Parathyroid adenoma (tissue), 2 donors: ENCODE results near the gene FBLN7.

Experiments
- H2AFZ ChIP-seq: fragments of 300-600 bp; sonication (generic); one replicate; pipeline ENCODE4 v1.7.0; 2017; ENCODE audit warnings: antibody characterized with exemption, mild to moderate bottlenecking
- H3K27ac ChIP-seq: fragments of 300-600 bp; sonication (generic); one replicate; pipeline ENCODE4 v1.7.0; 2017
- H3K27me3 ChIP-seq: fragments of 300-600 bp; sonication (generic); one replicate; pipeline ENCODE4 v1.7.0; 2017; ENCODE audit warnings: low read length; ENCODE audit not compliant: control insufficient read depth, insufficient read depth
- H3K36me3 ChIP-seq: fragments of 300-600 bp; sonication (generic); one replicate; pipeline ENCODE4 v1.7.0; 2017; ENCODE audit warnings: low read length; ENCODE audit not compliant: control insufficient read depth, insufficient read depth
- H3K4me1 ChIP-seq: fragments of 300-600 bp; sonication (generic); one replicate; pipeline ENCODE4 v1.7.0; 2017; ENCODE audit warnings: control low read depth
- H3K4me2 ChIP-seq: fragments of 300-600 bp; sonication (generic); one replicate; pipeline ENCODE4 v1.7.0; 2017; ENCODE audit warnings: low read length
- H3K4me3 ChIP-seq: fragments of 300-600 bp; sonication (generic); one replicate; pipeline ENCODE4 v1.7.0; 2017; ENCODE audit warnings: low read depth, low read length
- H3K79me2 ChIP-seq: fragments of 300-600 bp; sonication (generic); one replicate; pipeline ENCODE4 v1.7.0; 2017; ENCODE audit warnings: control low read depth
- H3K9ac ChIP-seq: fragments of 300-600 bp; sonication (generic); one replicate; pipeline ENCODE4 v1.7.0; 2017; ENCODE audit warnings: mild to moderate bottlenecking
- H3K9me3 ChIP-seq: fragments of 300-600 bp; sonication (generic); one replicate; pipeline ENCODE4 v1.7.0; 2017; ENCODE audit warnings: low read length; ENCODE audit not compliant: control insufficient read depth
- TF ChIP-seq, protein P1 (sequence below): fragments of 300-600 bp; sonication (generic); IDR thresholded peaks from one replicate; pipeline ENCODE4 v1.7.0; 2017; ENCODE audit warnings: antibody characterized with exemption, mild to moderate bottlenecking
- donor health status: primary hyperparathyroidism.

Gene FBLN7

DNA sequence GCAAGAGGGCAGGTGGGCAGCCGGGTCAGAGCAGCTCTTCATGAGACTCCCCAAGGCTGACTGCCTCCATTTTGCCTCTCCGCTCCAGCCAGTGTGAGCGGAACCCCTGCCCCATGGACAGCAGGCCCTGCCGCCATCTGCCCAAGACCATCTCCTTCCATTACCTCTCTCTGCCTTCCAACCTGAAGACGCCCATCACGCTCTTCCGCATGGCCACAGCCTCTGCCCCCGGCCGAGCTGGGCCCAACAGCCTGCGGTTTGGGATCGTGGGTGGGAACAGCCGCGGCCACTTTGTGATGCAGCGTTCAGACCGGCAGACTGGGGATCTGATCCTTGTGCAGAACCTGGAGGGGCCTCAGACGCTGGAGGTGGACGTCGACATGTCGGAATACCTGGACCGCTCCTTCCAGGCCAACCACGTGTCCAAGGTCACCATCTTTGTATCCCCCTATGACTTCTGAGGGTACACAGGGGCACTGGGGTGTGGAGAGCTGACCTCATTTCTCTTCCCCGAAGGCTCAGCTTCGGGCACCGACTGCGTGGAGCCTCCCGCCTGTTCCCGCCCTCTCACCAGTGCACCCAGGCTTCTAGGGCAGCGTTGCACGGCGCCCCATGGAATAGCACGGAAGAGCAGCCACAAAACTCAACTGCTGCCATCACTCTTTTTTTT lies 49.0 kb downstream of the FBLN7 start:
- Histone ChIP-seq H3K79me2 (no peaks in the 10 kb centered on the region), H3K27ac (no peak overlapping the region), H3K4me1 (no peaks in the 10 kb centered on the region), H3K27me3 (no peaks in the 10 kb centered on the region), H3K4me2 (no peak overlapping the region), H2AFZ (no peak overlapping the region), H3K9ac (no peak overlapping the region), H3K9me3 (no peaks in the 10 kb centered on the region), H3K4me3 (no peak overlapping the region), H3K36me3 (no peaks in the 10 kb centered on the region)
- TF ChIP-seq, protein P1, sequence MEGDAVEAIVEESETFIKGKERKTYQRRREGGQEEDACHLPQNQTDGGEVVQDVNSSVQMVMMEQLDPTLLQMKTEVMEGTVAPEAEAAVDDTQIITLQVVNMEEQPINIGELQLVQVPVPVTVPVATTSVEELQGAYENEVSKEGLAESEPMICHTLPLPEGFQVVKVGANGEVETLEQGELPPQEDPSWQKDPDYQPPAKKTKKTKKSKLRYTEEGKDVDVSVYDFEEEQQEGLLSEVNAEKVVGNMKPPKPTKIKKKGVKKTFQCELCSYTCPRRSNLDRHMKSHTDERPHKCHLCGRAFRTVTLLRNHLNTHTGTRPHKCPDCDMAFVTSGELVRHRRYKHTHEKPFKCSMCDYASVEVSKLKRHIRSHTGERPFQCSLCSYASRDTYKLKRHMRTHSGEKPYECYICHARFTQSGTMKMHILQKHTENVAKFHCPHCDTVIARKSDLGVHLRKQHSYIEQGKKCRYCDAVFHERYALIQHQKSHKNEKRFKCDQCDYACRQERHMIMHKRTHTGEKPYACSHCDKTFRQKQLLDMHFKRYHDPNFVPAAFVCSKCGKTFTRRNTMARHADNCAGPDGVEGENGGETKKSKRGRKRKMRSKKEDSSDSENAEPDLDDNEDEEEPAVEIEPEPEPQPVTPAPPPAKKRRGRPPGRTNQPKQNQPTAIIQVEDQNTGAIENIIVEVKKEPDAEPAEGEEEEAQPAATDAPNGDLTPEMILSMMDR = no peak

DNA sequence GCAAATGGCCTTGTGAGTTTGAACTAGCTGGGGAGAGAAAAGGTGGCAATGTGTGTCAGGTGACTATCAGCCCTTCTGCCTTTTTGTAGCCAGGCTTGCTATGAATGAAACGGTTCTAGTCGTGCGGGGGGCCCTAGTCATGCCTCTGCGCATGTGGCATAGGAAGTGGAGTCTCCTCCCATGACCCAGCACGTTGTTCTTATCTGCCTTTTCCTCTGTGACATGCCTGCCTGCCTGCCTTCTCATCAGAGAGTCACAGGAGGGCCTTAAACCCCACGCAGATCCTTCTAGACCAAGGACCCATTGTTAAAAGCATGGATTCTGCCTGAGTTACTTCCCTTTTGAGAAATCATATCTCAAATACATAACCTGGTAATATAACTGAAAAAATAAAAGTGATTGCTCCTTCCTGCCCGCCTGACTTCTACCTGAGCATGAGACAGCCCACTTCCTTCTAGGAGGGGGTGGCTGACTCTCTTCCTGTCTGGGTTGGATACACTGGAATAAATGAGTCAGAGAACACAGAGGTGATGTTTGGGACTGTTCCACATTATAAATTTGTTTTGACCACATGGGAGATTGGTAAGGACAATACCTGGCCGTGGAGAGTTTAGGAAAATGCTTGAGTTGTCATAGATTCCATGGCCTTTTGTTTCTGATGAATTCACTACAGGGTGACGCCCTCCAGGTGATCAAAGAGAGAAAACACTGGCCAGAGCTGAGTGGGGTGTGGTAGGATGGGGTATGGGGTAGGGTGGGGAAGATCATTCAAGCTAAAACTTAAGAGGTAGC lies 49.8 kb downstream of the FBLN7 start:
- Histone ChIP-seq H3K79me2 (no peaks in the 10 kb centered on the region), H3K4me2 (no peak overlapping the region), H3K27me3 (no peaks in the 10 kb centered on the region), H2AFZ (no peak overlapping the region), H3K27ac (no peak overlapping the region), H3K9ac (no peak overlapping the region), H3K36me3 (no peaks in the 10 kb centered on the region), H3K4me3 (no peak overlapping the region), H3K9me3 (no peaks in the 10 kb centered on the region), H3K4me1 (no peaks in the 10 kb centered on the region)
- TF ChIP-seq, protein P1 = no peak

DNA sequence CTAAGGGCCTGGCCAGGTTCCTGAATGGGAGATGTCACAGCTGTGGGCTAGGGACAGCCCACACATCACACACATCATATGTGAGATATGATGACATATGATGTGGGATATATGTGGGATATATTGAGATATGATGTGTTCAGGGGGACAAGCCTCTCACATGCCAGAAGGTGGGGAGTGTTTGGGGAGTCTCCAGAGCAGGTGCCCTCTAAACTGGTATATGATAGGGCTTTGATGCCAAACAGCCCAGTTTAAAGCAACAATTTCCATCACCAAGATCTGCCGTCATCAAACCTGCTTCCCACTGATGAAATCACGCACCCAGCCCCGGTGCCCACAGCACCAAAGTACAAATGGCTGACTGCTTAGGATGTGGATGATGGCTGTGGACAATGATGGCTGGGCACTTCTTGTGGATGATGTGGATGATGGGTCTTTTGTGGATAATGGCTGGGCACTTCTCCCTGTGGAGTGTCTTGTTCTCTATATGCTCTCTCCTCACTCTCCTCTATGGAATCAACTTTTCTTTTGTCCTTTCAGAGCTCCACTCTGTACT lies 50.9 kb downstream of the FBLN7 start:
- H3K27ac ChIP-seq = no peak overlapping the region
- no peak overlapping the region for H2AFZ ChIP-seq
- no peaks in the 10 kb centered on the region for H3K79me2 ChIP-seq
- no peak overlapping the region for H3K4me2 ChIP-seq
- no peaks in the 10 kb centered on the region for H3K27me3 ChIP-seq
- no peaks in the 10 kb centered on the region for H3K4me1 ChIP-seq
- TF ChIP-seq, protein P1 = no peak
- no peaks in the 10 kb centered on the region for H3K36me3 ChIP-seq
- H3K9me3 ChIP-seq = no peaks in the 10 kb centered on the region
- H3K4me3 ChIP-seq = no peak overlapping the region
- H3K9ac ChIP-seq = no peak overlapping the region

DNA sequence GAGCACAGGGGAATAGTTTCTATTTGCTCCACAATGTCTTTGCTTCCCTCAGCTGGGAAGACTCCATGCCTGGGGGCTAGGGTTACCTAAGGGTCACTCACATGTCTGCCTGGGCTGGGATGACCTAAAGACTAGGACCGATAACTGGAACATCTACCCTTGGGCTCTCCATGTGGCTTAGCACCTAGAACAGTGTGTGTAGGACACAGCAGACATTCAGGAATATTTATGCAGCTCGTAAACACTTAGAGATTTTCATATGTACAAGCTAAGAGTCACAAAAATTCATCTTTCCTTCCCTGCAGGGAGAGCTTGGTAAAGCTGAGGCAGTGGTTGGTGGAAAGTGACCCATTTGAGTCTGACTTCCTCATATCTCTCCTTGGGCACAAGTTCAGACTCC lies 55.8 kb downstream of the FBLN7 start:
- TF ChIP-seq, protein P1 = no peak

More for the DNA sequence above, 55.8 kb downstream of the FBLN7 start:
- H3K27ac ChIP-seq = no peak overlapping the region
- H2AFZ ChIP-seq = no peak overlapping the region
- no peak overlapping the region for H3K4me2 ChIP-seq
- peaks cover 9% of the 10 kb centered on the region for H3K4me1 ChIP-seq
- no peaks in the 10 kb centered on the region for H3K9me3 ChIP-seq
- no peaks in the 10 kb centered on the region for H3K27me3 ChIP-seq
- no peak overlapping the region for H3K9ac ChIP-seq
- no peaks in the 10 kb centered on the region for H3K79me2 ChIP-seq
- no peak overlapping the region for H3K4me3 ChIP-seq
- H3K36me3 ChIP-seq = no peaks in the 10 kb centered on the region
